ENCODE measurements around the gene DNAH6. TPM values are rescaled to one million over a fixed set of nuclear protein-coding genes. Genes with fewer than 3 reads are reported as not detected.

DNAH6 gene
- total and polyA plus RNA-seq, 2 of the 8 experiments (the other 6 are each of a cell fraction or from before 2014, with no cell fraction given) = 0.06 to 0.43 TPM

DNA sequence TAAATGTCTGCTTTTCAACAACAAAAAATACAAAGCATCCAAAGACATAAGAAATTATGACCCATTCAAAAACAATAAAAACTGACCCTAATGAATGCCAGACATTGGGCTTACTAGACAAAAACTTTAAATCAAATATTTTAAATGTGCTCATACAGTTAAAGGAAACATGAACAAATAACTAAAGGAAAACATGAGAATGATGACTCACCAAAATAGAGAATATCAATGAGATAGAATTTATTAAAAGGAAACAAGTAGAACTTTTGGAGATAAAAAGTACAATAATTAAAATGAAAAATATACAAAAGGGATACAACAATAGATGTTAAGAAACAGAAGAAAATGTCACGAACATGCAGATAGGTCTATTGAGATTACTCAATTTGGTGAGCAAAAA lies 254.0 kb downstream of the DNAH6 start (continued):
- TF ChIP-seq, protein P1, sequence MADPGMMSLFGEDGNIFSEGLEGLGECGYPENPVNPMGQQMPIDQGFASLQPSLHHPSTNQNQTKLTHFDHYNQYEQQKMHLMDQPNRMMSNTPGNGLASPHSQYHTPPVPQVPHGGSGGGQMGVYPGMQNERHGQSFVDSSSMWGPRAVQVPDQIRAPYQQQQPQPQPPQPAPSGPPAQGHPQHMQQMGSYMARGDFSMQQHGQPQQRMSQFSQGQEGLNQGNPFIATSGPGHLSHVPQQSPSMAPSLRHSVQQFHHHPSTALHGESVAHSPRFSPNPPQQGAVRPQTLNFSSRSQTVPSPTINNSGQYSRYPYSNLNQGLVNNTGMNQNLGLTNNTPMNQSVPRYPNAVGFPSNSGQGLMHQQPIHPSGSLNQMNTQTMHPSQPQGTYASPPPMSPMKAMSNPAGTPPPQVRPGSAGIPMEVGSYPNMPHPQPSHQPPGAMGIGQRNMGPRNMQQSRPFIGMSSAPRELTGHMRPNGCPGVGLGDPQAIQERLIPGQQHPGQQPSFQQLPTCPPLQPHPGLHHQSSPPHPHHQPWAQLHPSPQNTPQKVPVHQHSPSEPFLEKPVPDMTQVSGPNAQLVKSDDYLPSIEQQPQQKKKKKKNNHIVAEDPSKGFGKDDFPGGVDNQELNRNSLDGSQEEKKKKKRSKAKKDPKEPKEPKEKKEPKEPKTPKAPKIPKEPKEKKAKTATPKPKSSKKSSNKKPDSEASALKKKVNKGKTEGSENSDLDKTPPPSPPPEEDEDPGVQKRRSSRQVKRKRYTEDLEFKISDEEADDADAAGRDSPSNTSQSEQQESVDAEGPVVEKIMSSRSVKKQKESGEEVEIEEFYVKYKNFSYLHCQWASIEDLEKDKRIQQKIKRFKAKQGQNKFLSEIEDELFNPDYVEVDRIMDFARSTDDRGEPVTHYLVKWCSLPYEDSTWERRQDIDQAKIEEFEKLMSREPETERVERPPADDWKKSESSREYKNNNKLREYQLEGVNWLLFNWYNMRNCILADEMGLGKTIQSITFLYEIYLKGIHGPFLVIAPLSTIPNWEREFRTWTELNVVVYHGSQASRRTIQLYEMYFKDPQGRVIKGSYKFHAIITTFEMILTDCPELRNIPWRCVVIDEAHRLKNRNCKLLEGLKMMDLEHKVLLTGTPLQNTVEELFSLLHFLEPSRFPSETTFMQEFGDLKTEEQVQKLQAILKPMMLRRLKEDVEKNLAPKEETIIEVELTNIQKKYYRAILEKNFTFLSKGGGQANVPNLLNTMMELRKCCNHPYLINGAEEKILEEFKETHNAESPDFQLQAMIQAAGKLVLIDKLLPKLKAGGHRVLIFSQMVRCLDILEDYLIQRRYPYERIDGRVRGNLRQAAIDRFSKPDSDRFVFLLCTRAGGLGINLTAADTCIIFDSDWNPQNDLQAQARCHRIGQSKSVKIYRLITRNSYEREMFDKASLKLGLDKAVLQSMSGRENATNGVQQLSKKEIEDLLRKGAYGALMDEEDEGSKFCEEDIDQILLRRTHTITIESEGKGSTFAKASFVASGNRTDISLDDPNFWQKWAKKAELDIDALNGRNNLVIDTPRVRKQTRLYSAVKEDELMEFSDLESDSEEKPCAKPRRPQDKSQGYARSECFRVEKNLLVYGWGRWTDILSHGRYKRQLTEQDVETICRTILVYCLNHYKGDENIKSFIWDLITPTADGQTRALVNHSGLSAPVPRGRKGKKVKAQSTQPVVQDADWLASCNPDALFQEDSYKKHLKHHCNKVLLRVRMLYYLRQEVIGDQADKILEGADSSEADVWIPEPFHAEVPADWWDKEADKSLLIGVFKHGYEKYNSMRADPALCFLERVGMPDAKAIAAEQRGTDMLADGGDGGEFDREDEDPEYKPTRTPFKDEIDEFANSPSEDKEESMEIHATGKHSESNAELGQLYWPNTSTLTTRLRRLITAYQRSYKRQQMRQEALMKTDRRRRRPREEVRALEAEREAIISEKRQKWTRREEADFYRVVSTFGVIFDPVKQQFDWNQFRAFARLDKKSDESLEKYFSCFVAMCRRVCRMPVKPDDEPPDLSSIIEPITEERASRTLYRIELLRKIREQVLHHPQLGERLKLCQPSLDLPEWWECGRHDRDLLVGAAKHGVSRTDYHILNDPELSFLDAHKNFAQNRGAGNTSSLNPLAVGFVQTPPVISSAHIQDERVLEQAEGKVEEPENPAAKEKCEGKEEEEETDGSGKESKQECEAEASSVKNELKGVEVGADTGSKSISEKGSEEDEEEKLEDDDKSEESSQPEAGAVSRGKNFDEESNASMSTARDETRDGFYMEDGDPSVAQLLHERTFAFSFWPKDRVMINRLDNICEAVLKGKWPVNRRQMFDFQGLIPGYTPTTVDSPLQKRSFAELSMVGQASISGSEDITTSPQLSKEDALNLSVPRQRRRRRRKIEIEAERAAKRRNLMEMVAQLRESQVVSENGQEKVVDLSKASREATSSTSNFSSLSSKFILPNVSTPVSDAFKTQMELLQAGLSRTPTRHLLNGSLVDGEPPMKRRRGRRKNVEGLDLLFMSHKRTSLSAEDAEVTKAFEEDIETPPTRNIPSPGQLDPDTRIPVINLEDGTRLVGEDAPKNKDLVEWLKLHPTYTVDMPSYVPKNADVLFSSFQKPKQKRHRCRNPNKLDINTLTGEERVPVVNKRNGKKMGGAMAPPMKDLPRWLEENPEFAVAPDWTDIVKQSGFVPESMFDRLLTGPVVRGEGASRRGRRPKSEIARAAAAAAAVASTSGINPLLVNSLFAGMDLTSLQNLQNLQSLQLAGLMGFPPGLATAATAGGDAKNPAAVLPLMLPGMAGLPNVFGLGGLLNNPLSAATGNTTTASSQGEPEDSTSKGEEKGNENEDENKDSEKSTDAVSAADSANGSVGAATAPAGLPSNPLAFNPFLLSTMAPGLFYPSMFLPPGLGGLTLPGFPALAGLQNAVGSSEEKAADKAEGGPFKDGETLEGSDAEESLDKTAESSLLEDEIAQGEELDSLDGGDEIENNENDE (IDR thresholded peaks at IDR 0.05; ENCODE audit: insufficient replicate concordance, low read length) = no peak
- TF ChIP-seq, protein P2, sequence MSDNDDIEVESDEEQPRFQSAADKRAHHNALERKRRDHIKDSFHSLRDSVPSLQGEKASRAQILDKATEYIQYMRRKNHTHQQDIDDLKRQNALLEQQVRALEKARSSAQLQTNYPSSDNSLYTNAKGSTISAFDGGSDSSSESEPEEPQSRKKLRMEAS (IDR thresholded peaks at IDR 0.05) = no peak
- no peak for TF ChIP-seq JUND (IDR thresholded peaks at IDR 0.05; ENCODE audit: low read length)
- TF ChIP-seq RBBP5 (IDR thresholded peaks at IDR 0.05; ENCODE audit: borderline replicate concordance, low read depth, low read length) = no peak
- no peak for TF ChIP-seq NANOG (IDR thresholded peaks at IDR 0.05; ENCODE audit: insufficient read depth, low read depth, low read length, poor library complexity, severe bottlenecking)
- no peak for TF ChIP-seq SIN3A (conservative IDR thresholded peaks at IDR 0.05 in 1 of 2, IDR thresholded peaks at IDR 0.05 in 1 of 2; ENCODE audit: low read depth in 1 of 2, low read length in 2 of 2)
- no peak for TF ChIP-seq SIX5 (IDR thresholded peaks at IDR 0.05; ENCODE audit: low read depth, low read length)
- no peak for TF ChIP-seq SP1 (IDR thresholded peaks at IDR 0.05; ENCODE audit: low read depth, low read length)
- TF ChIP-seq KDM5A (IDR thresholded peaks at IDR 0.05; ENCODE audit: low read length) = no peak
